ENCODE measurements around the gene DAP.

GRCh38 chr5:10730043-10730351, 31.0 kb downstream of the DAP start:
- TF ChIP-seq YY1 (IDR thresholded peaks at IDR 0.05; ENCODE audit: insufficient read depth, insufficient read length) (no peak), ZNF274 (IDR thresholded peaks at IDR 0.05; ENCODE audit: low read depth, low read length) (no peak), SUZ12 (IDR thresholded peaks at IDR 0.05; ENCODE audit: extremely low read depth, insufficient read depth, insufficient read length) (no peak)

All from NT2/D1 (cell line).